ENCODE measurements around the gene LAPTM5. TPM values are rescaled to one million over a fixed set of nuclear protein-coding genes. Genes with fewer than 3 reads are reported as not detected.

LAPTM5 gene
- total and polyA plus RNA-seq, 4 donors = 18.0 to 46.2 (median 28.1) TPM

DNA sequence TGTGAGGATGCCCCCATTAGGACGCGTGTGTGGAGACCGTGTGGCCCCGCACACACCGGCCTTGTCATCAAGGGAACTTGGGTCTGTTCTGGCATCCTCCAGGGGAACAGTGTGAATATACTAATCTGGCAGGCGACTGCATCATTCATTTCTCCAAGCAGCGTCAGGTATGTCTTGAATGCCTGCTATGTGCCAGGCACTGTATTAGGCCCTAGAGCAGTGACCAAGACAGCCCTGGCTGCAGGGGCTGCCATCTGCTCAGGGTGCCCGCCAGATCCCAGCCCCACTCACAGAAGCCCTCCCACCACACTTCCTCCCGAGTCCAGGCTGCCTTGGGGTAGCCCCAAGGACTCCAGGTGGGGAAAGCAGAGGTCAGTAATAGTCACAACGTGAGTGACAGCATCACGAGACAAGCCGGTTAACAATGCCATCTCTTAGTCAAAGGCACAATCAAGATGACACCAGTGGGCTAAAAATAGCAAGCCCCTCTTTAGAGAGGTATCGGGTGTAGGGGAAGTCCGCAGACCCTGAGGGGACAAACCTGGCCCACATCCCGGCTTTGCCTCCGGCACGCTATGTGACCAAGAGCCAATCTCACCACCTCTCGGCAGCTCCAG lies 7.5 kb upstream of the LAPTM5 start (continued):
- no peak for TF ChIP-seq YY1 (IDR thresholded peaks at IDR 0.05)
- TF ChIP-seq HNF4G (IDR thresholded peaks at IDR 0.05) = no peak
- TF ChIP-seq EGR1 (IDR thresholded peaks at IDR 0.05; ENCODE audit: low read depth in 2 of 2) = no peak

DNA sequence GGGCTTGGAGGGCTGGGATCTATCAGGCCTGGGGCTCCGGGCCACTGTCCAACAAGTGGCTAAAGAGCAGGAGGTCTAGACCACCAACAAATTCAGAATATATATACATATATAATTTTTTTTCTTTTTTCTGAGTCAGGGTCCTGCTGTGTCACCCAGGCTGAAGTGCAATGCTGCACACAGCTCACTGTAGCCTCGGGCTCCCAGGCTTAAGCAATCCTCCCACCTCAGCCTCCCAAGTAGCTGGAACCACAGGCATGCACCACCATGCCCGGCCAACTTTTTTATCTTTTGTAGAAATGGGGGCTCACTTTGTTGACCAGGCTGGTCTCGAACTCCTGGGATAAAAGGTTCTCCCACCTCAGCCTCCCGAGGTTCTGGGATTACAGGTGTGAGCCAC lies 6.8 kb upstream of the LAPTM5 start:
- Histone ChIP-seq H3K9me3 (ENCODE audit: control insufficient read depth in 4 of 4, low read length in 3 of 4) (no peaks in the 10 kb centered on the region), H3K36me3 (ENCODE audit: control insufficient read depth in 4 of 4, insufficient read depth in 3 of 4, low read depth in 1 of 4, low read length in 3 of 4) (no peaks in the 10 kb centered on the region), H3K27ac (ENCODE audit: low read depth in 1 of 2, low read length in 2 of 2) (no peak overlapping the region), H3K27me3 (ENCODE audit: control insufficient read depth in 4 of 4, insufficient read depth in 4 of 4, low read length in 3 of 4) (no peaks in the 10 kb centered on the region), H3K9ac (ENCODE audit: low read depth in 1 of 2, low read length in 2 of 2) (no peak overlapping the region), H3K4me3 (ENCODE audit: low read depth in 1 of 3, low read length in 3 of 3) (no peak overlapping the region), H3K4me1 (ENCODE audit: control insufficient read depth in 4 of 4, insufficient read depth in 4 of 4, low read length in 3 of 4) (no peaks in the 10 kb centered on the region)
- no peak for TF ChIP-seq SP1 (IDR thresholded peaks at IDR 0.05)
- TF ChIP-seq FOXA2 (IDR thresholded peaks at IDR 0.05) = no peak
- TF ChIP-seq JUND (IDR thresholded peaks at IDR 0.05) = no peak
- TF ChIP-seq, protein P1, sequence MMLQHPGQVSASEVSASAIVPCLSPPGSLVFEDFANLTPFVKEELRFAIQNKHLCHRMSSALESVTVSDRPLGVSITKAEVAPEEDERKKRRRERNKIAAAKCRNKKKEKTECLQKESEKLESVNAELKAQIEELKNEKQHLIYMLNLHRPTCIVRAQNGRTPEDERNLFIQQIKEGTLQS (IDR thresholded peaks at IDR 0.05) = no peak
- TF ChIP-seq, protein P2, sequence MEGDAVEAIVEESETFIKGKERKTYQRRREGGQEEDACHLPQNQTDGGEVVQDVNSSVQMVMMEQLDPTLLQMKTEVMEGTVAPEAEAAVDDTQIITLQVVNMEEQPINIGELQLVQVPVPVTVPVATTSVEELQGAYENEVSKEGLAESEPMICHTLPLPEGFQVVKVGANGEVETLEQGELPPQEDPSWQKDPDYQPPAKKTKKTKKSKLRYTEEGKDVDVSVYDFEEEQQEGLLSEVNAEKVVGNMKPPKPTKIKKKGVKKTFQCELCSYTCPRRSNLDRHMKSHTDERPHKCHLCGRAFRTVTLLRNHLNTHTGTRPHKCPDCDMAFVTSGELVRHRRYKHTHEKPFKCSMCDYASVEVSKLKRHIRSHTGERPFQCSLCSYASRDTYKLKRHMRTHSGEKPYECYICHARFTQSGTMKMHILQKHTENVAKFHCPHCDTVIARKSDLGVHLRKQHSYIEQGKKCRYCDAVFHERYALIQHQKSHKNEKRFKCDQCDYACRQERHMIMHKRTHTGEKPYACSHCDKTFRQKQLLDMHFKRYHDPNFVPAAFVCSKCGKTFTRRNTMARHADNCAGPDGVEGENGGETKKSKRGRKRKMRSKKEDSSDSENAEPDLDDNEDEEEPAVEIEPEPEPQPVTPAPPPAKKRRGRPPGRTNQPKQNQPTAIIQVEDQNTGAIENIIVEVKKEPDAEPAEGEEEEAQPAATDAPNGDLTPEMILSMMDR (IDR thresholded peaks at IDR 0.05; ENCODE audit: low read depth, low read length, missing input control) = no peak
- no peak for TF ChIP-seq TAF1 (conservative IDR thresholded peaks at IDR 0.05)
- no peak for TF ChIP-seq FOXA1 (IDR thresholded peaks at IDR 0.05)
- TF ChIP-seq HNF4A (conservative IDR thresholded peaks at IDR 0.05) = no peak
- TF ChIP-seq HNF4G (IDR thresholded peaks at IDR 0.05) = no peak
- TF ChIP-seq, protein P3, sequence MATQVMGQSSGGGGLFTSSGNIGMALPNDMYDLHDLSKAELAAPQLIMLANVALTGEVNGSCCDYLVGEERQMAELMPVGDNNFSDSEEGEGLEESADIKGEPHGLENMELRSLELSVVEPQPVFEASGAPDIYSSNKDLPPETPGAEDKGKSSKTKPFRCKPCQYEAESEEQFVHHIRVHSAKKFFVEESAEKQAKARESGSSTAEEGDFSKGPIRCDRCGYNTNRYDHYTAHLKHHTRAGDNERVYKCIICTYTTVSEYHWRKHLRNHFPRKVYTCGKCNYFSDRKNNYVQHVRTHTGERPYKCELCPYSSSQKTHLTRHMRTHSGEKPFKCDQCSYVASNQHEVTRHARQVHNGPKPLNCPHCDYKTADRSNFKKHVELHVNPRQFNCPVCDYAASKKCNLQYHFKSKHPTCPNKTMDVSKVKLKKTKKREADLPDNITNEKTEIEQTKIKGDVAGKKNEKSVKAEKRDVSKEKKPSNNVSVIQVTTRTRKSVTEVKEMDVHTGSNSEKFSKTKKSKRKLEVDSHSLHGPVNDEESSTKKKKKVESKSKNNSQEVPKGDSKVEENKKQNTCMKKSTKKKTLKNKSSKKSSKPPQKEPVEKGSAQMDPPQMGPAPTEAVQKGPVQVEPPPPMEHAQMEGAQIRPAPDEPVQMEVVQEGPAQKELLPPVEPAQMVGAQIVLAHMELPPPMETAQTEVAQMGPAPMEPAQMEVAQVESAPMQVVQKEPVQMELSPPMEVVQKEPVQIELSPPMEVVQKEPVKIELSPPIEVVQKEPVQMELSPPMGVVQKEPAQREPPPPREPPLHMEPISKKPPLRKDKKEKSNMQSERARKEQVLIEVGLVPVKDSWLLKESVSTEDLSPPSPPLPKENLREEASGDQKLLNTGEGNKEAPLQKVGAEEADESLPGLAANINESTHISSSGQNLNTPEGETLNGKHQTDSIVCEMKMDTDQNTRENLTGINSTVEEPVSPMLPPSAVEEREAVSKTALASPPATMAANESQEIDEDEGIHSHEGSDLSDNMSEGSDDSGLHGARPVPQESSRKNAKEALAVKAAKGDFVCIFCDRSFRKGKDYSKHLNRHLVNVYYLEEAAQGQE (IDR thresholded peaks at IDR 0.05) = no peak
- no peak for TF ChIP-seq RXRA (IDR thresholded peaks at IDR 0.05)
- WGBS = 93% methylated on average over 5 of the region's 5 CpGs
- no peak for DNase-seq (ENCODE audit: low spot score)

DNA sequence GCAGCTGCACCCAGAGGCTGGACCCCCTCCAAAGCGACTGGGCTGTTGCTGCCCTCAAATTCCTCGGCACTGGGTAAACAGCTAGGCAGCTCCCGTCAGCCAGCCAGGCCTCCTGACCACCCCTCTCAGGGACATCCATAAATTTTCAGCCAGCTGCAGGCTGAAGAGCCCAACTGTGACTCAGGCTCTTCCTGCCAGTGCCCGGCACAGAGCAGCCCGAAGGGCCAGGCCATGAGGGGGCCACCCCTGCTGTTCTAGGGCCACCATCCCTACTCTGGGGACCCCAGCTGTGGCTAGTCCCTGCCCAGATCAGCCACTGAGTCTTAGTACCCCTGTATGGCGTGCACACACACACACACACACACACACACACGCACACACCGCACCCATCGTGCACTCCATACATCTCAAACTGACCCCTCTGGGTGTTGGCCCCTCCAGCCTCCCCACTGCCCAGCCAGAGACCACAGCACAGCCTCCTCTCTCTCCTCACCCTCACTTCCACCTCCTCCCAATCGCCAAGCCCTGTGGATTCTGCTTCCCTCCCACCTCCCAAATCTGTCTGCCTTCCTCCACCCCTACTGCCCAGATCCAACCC lies 6.2 kb upstream of the LAPTM5 start:
- no peaks in the 10 kb centered on the region for H3K9me3 ChIP-seq (ENCODE audit: control insufficient read depth in 4 of 4, low read length in 3 of 4)
- no peak overlapping the region for H3K4me3 ChIP-seq (ENCODE audit: low read depth in 1 of 3, low read length in 3 of 3)
- no peak overlapping the region for H3K9ac ChIP-seq (ENCODE audit: low read depth in 1 of 2, low read length in 2 of 2)
- no peak overlapping the region for H3K27ac ChIP-seq (ENCODE audit: low read depth in 1 of 2, low read length in 2 of 2)
- H3K36me3 ChIP-seq (ENCODE audit: control insufficient read depth in 4 of 4, insufficient read depth in 3 of 4, low read depth in 1 of 4, low read length in 3 of 4) = no peaks in the 10 kb centered on the region
- WGBS = 78% methylated on average over 10 of the region's 10 CpGs
- no peaks in the 10 kb centered on the region for H3K27me3 ChIP-seq (ENCODE audit: control insufficient read depth in 4 of 4, insufficient read depth in 4 of 4, low read length in 3 of 4)
- no peaks in the 10 kb centered on the region for H3K4me1 ChIP-seq (ENCODE audit: control insufficient read depth in 4 of 4, insufficient read depth in 4 of 4, low read length in 3 of 4)
- no peak for DNase-seq (ENCODE audit: low spot score)
- TF ChIP-seq EGR1 (IDR thresholded peaks at IDR 0.05; ENCODE audit: low read depth in 2 of 2) = no peak
- no peak for TF ChIP-seq HNF4A (conservative IDR thresholded peaks at IDR 0.05)
- TF ChIP-seq, protein P3 (IDR thresholded peaks at IDR 0.05) = no peak
- TF ChIP-seq NR2F2 (IDR thresholded peaks at IDR 0.05) = no peak
- no peak for TF ChIP-seq JUND (IDR thresholded peaks at IDR 0.05)
- TF ChIP-seq TAF1 (conservative IDR thresholded peaks at IDR 0.05) = no peak
- no peak for TF ChIP-seq YY1 (IDR thresholded peaks at IDR 0.05)
- no peak for TF ChIP-seq HNF4G (IDR thresholded peaks at IDR 0.05)
- TF ChIP-seq SP1 (IDR thresholded peaks at IDR 0.05) = no peak
- TF ChIP-seq RAD21 (IDR thresholded peaks at IDR 0.05) = no peak
- TF ChIP-seq, protein P1 (IDR thresholded peaks at IDR 0.05) = no peak
- TF ChIP-seq, protein P4, sequence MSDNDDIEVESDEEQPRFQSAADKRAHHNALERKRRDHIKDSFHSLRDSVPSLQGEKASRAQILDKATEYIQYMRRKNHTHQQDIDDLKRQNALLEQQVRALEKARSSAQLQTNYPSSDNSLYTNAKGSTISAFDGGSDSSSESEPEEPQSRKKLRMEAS (IDR thresholded peaks at IDR 0.05) = no peak
- TF ChIP-seq, protein P2 (IDR thresholded peaks at IDR 0.05; ENCODE audit: low read depth, low read length, missing input control) = no peak
